Parathyroid adenoma (tissue), 2 donors: ENCODE data around the gene USP9Y.

ENCODE experiments used
- H2AFZ ChIP-seq: fragments of 300-600 bp; sonication (generic); one replicate; pipeline ENCODE4 v1.7.0; 2017; ENCODE audit warnings: antibody characterized with exemption, mild to moderate bottlenecking
- H3K27ac ChIP-seq: fragments of 300-600 bp; sonication (generic); one replicate; pipeline ENCODE4 v1.7.0; 2017
- H3K27me3 ChIP-seq: fragments of 300-600 bp; sonication (generic); one replicate; pipeline ENCODE4 v1.7.0; 2017; ENCODE audit warnings: low read length; ENCODE audit not compliant: control insufficient read depth, insufficient read depth
- H3K36me3 ChIP-seq: fragments of 300-600 bp; sonication (generic); one replicate; pipeline ENCODE4 v1.7.0; 2017; ENCODE audit warnings: low read length; ENCODE audit not compliant: control insufficient read depth, insufficient read depth
- H3K4me1 ChIP-seq: fragments of 300-600 bp; sonication (generic); one replicate; pipeline ENCODE4 v1.7.0; 2017; ENCODE audit warnings: control low read depth
- H3K4me2 ChIP-seq: fragments of 300-600 bp; sonication (generic); one replicate; pipeline ENCODE4 v1.7.0; 2017; ENCODE audit warnings: low read length
- H3K4me3 ChIP-seq: fragments of 300-600 bp; sonication (generic); one replicate; pipeline ENCODE4 v1.7.0; 2017; ENCODE audit warnings: low read depth, low read length
- H3K79me2 ChIP-seq: fragments of 300-600 bp; sonication (generic); one replicate; pipeline ENCODE4 v1.7.0; 2017; ENCODE audit warnings: control low read depth
- H3K9ac ChIP-seq: fragments of 300-600 bp; sonication (generic); one replicate; pipeline ENCODE4 v1.7.0; 2017; ENCODE audit warnings: mild to moderate bottlenecking
- H3K9me3 ChIP-seq: fragments of 300-600 bp; sonication (generic); one replicate; pipeline ENCODE4 v1.7.0; 2017; ENCODE audit warnings: low read length; ENCODE audit not compliant: control insufficient read depth
- TF ChIP-seq, protein P1 (sequence below): fragments of 300-600 bp; sonication (generic); IDR thresholded peaks from one replicate; pipeline ENCODE4 v1.7.0; 2017; ENCODE audit warnings: antibody characterized with exemption, mild to moderate bottlenecking
- donor health status: primary hyperparathyroidism.

Gene USP9Y

DNA sequence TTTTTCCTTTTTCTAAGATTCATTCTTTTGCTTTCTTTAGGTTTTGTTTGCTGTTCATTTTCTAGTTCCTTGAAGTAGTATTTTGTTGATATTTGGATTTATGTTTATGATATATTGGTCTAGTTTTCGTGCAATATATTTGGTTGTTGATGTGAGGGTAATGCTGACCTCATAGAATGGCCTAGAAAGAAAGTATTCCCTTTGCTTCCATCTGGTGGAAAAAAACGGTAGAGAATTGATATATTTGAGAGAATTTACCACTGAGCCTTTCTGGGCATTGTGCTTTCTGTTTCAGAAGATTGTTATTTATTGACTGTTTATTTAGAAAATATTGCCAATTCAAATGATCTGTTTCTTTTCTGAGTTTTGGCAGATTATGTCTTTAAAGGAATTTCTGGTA lies 9.4 kb downstream of the USP9Y start:
- Histone ChIP-seq H3K36me3 (no peaks in the 10 kb centered on the region), H3K4me2 (no peak overlapping the region), H3K27ac (no peak overlapping the region), H3K4me3 (no peak overlapping the region), H3K4me1 (no peaks in the 10 kb centered on the region), H3K27me3 (no peaks in the 10 kb centered on the region), H3K79me2 (no peaks in the 10 kb centered on the region), H3K9me3 (no peaks in the 10 kb centered on the region), H2AFZ (no peak overlapping the region), H3K9ac (no peak overlapping the region)
- TF ChIP-seq, protein P1, sequence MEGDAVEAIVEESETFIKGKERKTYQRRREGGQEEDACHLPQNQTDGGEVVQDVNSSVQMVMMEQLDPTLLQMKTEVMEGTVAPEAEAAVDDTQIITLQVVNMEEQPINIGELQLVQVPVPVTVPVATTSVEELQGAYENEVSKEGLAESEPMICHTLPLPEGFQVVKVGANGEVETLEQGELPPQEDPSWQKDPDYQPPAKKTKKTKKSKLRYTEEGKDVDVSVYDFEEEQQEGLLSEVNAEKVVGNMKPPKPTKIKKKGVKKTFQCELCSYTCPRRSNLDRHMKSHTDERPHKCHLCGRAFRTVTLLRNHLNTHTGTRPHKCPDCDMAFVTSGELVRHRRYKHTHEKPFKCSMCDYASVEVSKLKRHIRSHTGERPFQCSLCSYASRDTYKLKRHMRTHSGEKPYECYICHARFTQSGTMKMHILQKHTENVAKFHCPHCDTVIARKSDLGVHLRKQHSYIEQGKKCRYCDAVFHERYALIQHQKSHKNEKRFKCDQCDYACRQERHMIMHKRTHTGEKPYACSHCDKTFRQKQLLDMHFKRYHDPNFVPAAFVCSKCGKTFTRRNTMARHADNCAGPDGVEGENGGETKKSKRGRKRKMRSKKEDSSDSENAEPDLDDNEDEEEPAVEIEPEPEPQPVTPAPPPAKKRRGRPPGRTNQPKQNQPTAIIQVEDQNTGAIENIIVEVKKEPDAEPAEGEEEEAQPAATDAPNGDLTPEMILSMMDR, result no peak

DNA sequence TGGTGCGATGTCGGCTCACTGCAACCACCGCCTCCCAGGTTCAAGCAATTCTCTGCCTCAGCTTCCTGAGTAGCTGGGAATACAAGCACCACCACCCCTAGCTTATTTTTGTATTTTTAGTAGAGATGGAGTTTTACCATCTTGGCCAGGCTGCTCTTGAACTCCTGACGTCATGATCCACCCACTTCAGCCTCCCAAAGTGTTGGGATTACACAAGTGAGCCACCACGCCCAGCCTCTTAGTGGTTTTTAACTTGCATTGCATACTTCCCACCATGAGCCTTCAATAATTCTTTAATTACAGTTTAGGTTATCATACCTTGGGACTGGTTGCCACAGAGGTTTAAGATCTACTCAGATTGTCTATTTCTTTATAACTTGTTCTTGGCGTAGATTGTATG lies 14.3 kb downstream of the USP9Y start:
- TF ChIP-seq, protein P1, result no peak
- Histone ChIP-seq H3K36me3 (no peaks in the 10 kb centered on the region), H3K79me2 (no peaks in the 10 kb centered on the region)

DNA sequence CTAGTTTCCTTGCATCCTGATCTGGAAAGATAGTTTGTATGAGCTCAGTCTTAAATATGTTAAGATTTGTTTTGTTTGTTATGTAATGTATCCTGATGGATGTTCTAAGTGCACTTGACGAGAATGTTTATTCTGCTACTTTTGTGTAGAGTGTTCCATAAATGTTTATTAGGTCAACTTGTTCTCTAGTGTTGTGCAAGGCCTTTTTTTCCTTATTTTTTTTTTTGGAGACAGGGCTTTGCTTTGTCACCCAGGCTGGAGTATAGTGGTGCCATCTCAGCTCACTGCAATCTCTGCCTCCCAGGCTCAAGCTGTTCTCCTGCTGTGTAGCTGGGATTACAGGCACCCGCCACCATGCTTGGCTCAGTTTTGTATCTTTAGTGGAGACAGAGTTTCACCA lies 28.7 kb downstream of the USP9Y start:
- Histone ChIP-seq H3K9ac (no peak overlapping the region), H3K27ac (no peak overlapping the region), H3K9me3 (no peaks in the 10 kb centered on the region), H3K4me3 (no peak overlapping the region), H3K36me3 (no peaks in the 10 kb centered on the region), H3K4me2 (no peak overlapping the region), H3K4me1 (no peaks in the 10 kb centered on the region), H3K27me3 (no peaks in the 10 kb centered on the region), H2AFZ (no peak overlapping the region), H3K79me2 (no peaks in the 10 kb centered on the region)
- TF ChIP-seq, protein P1, result no peak

More for the DNA sequence above, 14.3 kb downstream of the USP9Y start:
- Histone ChIP-seq H3K4me3 (no peak overlapping the region), H3K9ac (no peak overlapping the region), H2AFZ (no peak overlapping the region), H3K4me1 (no peaks in the 10 kb centered on the region), H3K4me2 (no peak overlapping the region), H3K9me3 (no peaks in the 10 kb centered on the region), H3K27ac (no peak overlapping the region), H3K27me3 (no peaks in the 10 kb centered on the region)

DNA sequence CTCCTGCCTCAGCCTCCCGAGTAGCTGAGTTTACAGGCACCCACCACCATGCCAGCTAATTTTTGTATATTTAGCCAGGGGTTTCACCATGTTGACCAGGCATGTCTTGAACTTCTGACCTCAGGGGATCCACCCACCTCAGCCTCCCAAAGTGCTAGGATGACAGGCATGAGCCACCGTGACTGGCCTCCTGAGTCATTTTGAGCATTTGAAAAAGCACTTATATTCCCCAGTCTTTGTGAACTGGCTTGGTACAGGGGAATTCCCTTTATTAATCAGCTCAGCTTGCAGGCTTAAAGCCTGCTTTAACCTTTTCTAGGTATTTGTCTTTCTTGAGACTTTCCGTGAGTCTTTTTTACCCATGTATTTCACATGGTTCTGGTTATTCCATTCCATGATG lies 32.6 kb downstream of the USP9Y start:
- H3K9me3 ChIP-seq, result no peaks in the 10 kb centered on the region
- TF ChIP-seq, protein P1, result no peak
- no peaks in the 10 kb centered on the region for H3K79me2 ChIP-seq
- H3K27ac ChIP-seq, result no peak overlapping the region
- H3K27me3 ChIP-seq, result no peaks in the 10 kb centered on the region
- no peak overlapping the region for H3K4me3 ChIP-seq
- no peak overlapping the region for H3K9ac ChIP-seq
- no peak overlapping the region for H2AFZ ChIP-seq
- H3K4me2 ChIP-seq, result no peak overlapping the region
- H3K4me1 ChIP-seq, result no peaks in the 10 kb centered on the region
- no peaks in the 10 kb centered on the region for H3K36me3 ChIP-seq

DNA sequence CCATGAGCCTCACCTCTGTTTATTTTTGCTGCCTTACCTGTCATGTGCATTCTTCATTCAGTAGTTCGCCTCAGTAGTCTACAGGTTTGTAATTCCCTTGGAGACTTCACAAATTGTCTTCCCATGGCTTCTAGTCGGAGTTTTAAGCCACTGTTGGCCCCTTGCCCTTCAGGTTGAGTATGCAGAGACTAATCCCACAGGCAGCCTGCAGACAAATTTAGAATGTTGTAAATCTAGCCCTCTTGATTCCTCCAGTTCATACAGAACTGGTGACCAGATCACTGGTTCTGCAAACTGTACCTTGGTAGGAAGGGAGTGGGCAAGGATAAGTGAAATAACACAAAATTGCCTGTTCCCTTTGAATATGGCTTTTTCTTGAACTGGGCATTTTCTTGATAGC lies 33.0 kb downstream of the USP9Y start:
- Histone ChIP-seq H3K9ac (no peak overlapping the region), H3K79me2 (no peaks in the 10 kb centered on the region), H3K4me2 (no peak overlapping the region), H3K36me3 (no peaks in the 10 kb centered on the region), H2AFZ (no peak overlapping the region), H3K27ac (no peak overlapping the region), H3K4me3 (no peak overlapping the region), H3K27me3 (no peaks in the 10 kb centered on the region), H3K4me1 (no peaks in the 10 kb centered on the region), H3K9me3 (no peaks in the 10 kb centered on the region)
- TF ChIP-seq, protein P1, result no peak
